OCI-LY1 (cell line): Measurements from ENCODE around the gene SLX4.

Experiments used
- H2AFZ ChIP-seq: fragments of 200-600 bp; sonication (generic), shearing (Covaris generic); 2 replicates; pipeline ENCODE4 v1.6.0; 2014; ENCODE audit warnings: antibody characterized with exemption, mild to moderate bottlenecking, low read length
- H3F3A ChIP-seq: fragments of 200-600 bp; sonication (generic), shearing (Covaris generic); 2 replicates; pipeline ENCODE4 v1.6.0; 2014; ENCODE audit warnings: mild to moderate bottlenecking, antibody characterized with exemption, low read length, moderate library complexity; ENCODE audit not compliant: insufficient read depth
- H3K27ac ChIP-seq: fragments of 200-600 bp; sonication (generic); 2 replicates; pipeline ENCODE4 v1.5.1; 2014; ENCODE audit warnings: low read length, mixed run types, mild to moderate bottlenecking, low read depth; ENCODE audit not compliant: poor library complexity, severe bottlenecking
- H3K27me3 ChIP-seq: fragments of 200-600 bp; sonication (generic); 2 replicates; pipeline ENCODE4 v1.6.0; 2014; ENCODE audit warnings: antibody characterized with exemption, mild to moderate bottlenecking, low read length, moderate library complexity; ENCODE audit not compliant: insufficient read depth
- H3K36me3 ChIP-seq: fragments of 200-600 bp; sonication (generic); 2 replicates; pipeline ENCODE4 v1.6.1; 2014; ENCODE audit warnings: mild to moderate bottlenecking, antibody characterized with exemption, low read length, moderate library complexity, mixed read lengths; ENCODE audit not compliant: insufficient read depth
- H3K4me1 ChIP-seq: fragments of 200-600 bp; sonication (generic); 2 replicates; pipeline ENCODE4 v1.5.1; 2014; ENCODE audit warnings: mild to moderate bottlenecking, low read length, moderate library complexity; ENCODE audit not compliant: insufficient read depth, severe bottlenecking
- H3K4me2 ChIP-seq: fragments of 200-600 bp; sonication (generic), shearing (Covaris generic); 2 replicates; pipeline ENCODE4 v1.6.1; 2014; ENCODE audit warnings: low read length
- H3K4me3 ChIP-seq: fragments of 200-600 bp; sonication (generic); 2 replicates; pipeline ENCODE4 v1.5.1; 2014; ENCODE audit warnings: low read length, low read depth, mild to moderate bottlenecking, mixed read lengths; ENCODE audit not compliant: poor library complexity, severe bottlenecking
- H3K79me2 ChIP-seq: fragments of 200-600 bp; shearing (Covaris generic); 2 replicates; pipeline ENCODE4 v1.6.1; 2016; ENCODE audit warnings: mixed run types, low read length, mixed read lengths; ENCODE audit not compliant: insufficient read depth
- H3K9ac ChIP-seq: fragments of 200-600 bp; sonication (generic), shearing (Covaris generic); 2 replicates; pipeline ENCODE4 v1.6.1; 2014; ENCODE audit warnings: mild to moderate bottlenecking, low read length, mixed read lengths
- H3K9me2 ChIP-seq: fragments of 200-600 bp; sonication (generic), shearing (Covaris generic); 2 replicates; pipeline ENCODE4 v1.6.1; 2014; ENCODE audit warnings: low read depth, mild to moderate bottlenecking, low read length, mixed read lengths
- H3K9me3 ChIP-seq: fragments of 200-600 bp; shearing (Covaris generic); 2 replicates; pipeline ENCODE4 v1.6.1; 2014; ENCODE audit warnings: low read length, mixed read lengths
- H4K20me1 ChIP-seq: fragments of 200-600 bp; sonication (generic), shearing (Covaris generic); 2 replicates; pipeline ENCODE4 v1.6.0; 2016; ENCODE audit warnings: mild to moderate bottlenecking, low read length; ENCODE audit not compliant: insufficient read depth
- CTCF ChIP-seq: fragments of 200-600 bp; sonication (generic), shearing (Covaris generic); IDR thresholded peaks from 2 replicates; pipeline ENCODE4 v1.5.1; 2017; ENCODE audit warnings: mild to moderate bottlenecking, antibody characterized with exemption, low read length, moderate library complexity, mixed read lengths
- EZH2 ChIP-seq: fragments of 200-600 bp; sonication (generic), shearing (Covaris generic); IDR thresholded peaks from 2 replicates; pipeline ENCODE4 v1.8.0; 2017; ENCODE audit warnings: borderline replicate concordance, mixed run types, mild to moderate bottlenecking, antibody characterized with exemption, low read length, moderate library complexity, mixed read lengths

SLX4 gene

GRCh38 chr16:3548445-3548844 lies 63.0 kb downstream of the SLX4 start:
- no peak overlapping the region for H3K4me3 ChIP-seq
- H3K9me2 ChIP-seq, result no peaks in the 10 kb centered on the region
- no peak overlapping the region for H2AFZ ChIP-seq
- H3K36me3 ChIP-seq, result peaks cover 32% of the 10 kb centered on the region
- H3K4me1 ChIP-seq, result no peaks in the 10 kb centered on the region
- H3K9ac ChIP-seq, result no peak overlapping the region
- no peak overlapping the region for H3K4me2 ChIP-seq
- H3K9me3 ChIP-seq, result no peaks in the 10 kb centered on the region
- H3F3A ChIP-seq, result no peaks in the 10 kb centered on the region
- no peaks in the 10 kb centered on the region for H3K27me3 ChIP-seq
- no peaks in the 10 kb centered on the region for H3K79me2 ChIP-seq
- H3K27ac ChIP-seq, result no peak overlapping the region
- TF ChIP-seq CTCF (no peak), EZH2 (no peak)
- no peaks in the 10 kb centered on the region for H4K20me1 ChIP-seq

GRCh38 chr16:3546986-3547682 lies 64.3 kb downstream of the SLX4 start:
- H3K9me3 ChIP-seq, result no peaks in the 10 kb centered on the region
- H3K27ac ChIP-seq, result no peak overlapping the region
- H3K4me2 ChIP-seq, result no peak overlapping the region
- no peak overlapping the region for H3K4me3 ChIP-seq
- H3K9me2 ChIP-seq, result no peaks in the 10 kb centered on the region
- H4K20me1 ChIP-seq, result no peaks in the 10 kb centered on the region
- no peak overlapping the region for H2AFZ ChIP-seq
- H3K9ac ChIP-seq, result no peak overlapping the region
- H3F3A ChIP-seq, result no peaks in the 10 kb centered on the region
- H3K36me3 ChIP-seq, result peaks cover 22% of the 10 kb centered on the region
- H3K27me3 ChIP-seq, result no peaks in the 10 kb centered on the region
- no peaks in the 10 kb centered on the region for H3K4me1 ChIP-seq
- no peaks in the 10 kb centered on the region for H3K79me2 ChIP-seq
- TF ChIP-seq EZH2, result no peak
- no peak for TF ChIP-seq CTCF

GRCh38 chr16:3542601-3543373 lies 68.6 kb downstream of the SLX4 start:
- no peak for TF ChIP-seq EZH2
- no peak for TF ChIP-seq CTCF
- Histone ChIP-seq H3K4me3 (no peak overlapping the region), H3K9me2 (no peaks in the 10 kb centered on the region), H3K4me1 (peaks cover 7% of the 10 kb centered on the region), H3K79me2 (no peaks in the 10 kb centered on the region), H3K4me2 (no peak overlapping the region), H4K20me1 (no peaks in the 10 kb centered on the region), H3K27ac (no peak overlapping the region), H3K36me3 (peaks cover 4% of the 10 kb centered on the region; the same call in 1 of the 2 replicates), H3K9me3 (no peaks in the 10 kb centered on the region), H3F3A (no peaks in the 10 kb centered on the region), H3K27me3 (no peaks in the 10 kb centered on the region), H2AFZ (no peak overlapping the region), H3K9ac (no peak overlapping the region)
